ENCODE data around the gene CLPSL2.

DNA sequence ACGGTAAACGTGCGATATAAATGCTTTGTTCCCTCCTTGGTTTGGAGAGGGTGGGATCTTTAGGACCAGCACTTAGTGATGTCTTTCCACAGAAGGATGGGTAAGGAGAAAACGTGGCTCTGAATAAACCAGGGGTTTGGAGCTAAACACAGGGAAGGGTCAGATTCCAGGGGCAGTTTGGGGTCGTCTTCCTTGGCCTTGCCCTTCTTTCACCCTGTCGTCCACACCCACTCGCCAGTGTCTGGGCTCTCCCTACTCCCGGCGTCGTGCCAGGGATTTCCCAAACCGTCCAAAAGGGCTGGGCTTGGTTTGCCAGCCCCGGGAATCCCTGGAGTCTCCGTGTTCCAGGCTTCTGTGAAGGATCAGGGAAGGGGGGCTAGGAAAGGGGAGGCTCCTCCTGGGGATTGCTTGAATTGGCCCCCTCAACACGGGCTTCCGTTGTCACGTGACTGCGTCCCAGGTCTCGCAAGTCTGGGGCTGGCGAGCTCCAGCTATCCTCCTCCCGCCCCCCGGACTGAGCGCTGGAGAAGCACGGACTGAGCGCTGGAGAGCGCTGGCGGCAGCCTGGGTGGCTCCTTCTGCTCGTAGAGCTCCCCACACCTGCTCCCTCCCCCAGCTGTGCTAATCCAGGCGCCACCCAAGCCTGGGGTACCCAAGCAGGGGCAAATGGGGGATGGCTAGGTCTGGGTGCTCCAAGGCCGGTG lies 49.0 kb upstream of the CLPSL2 start:
- TF ChIP-seq, protein P1, sequence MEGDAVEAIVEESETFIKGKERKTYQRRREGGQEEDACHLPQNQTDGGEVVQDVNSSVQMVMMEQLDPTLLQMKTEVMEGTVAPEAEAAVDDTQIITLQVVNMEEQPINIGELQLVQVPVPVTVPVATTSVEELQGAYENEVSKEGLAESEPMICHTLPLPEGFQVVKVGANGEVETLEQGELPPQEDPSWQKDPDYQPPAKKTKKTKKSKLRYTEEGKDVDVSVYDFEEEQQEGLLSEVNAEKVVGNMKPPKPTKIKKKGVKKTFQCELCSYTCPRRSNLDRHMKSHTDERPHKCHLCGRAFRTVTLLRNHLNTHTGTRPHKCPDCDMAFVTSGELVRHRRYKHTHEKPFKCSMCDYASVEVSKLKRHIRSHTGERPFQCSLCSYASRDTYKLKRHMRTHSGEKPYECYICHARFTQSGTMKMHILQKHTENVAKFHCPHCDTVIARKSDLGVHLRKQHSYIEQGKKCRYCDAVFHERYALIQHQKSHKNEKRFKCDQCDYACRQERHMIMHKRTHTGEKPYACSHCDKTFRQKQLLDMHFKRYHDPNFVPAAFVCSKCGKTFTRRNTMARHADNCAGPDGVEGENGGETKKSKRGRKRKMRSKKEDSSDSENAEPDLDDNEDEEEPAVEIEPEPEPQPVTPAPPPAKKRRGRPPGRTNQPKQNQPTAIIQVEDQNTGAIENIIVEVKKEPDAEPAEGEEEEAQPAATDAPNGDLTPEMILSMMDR (IDR thresholded peaks at IDR 0.05) = peak in 1 of 5 experiments; percentile 7
- TF ChIP-seq POLR2A (IDR thresholded peaks at IDR 0.05) = no peak

Data from transverse colon (tissue), 3 donors.